Measurements from ENCODE around the gene AR.

Gene AR

GRCh38 chrX:67717571-67717970 lies 173.8 kb downstream of the AR start:
- H3K4me3 ChIP-seq (ENCODE audit: low read depth, low read length): no peak overlapping the region
- no peak for TF ChIP-seq CTCF (IDR thresholded peaks at IDR 0.05; ENCODE audit: low read depth, low read length)
- in situ Hi-C loops (cut with HindIII; ENCODE audit: low sequenced_read_pairs): no loop called here
- no peak for DNase-seq (ENCODE audit: low read depth, low spot score)

GRCh38 chrX:67718926-67719325 lies 175.1 kb downstream of the AR start:
- no peak for DNase-seq (ENCODE audit: low read depth, low spot score)
- in situ Hi-C loops (cut with HindIII; ENCODE audit: low sequenced_read_pairs): no loop called here
- H3K4me3 ChIP-seq (ENCODE audit: low read depth, low read length): no peak overlapping the region
- TF ChIP-seq CTCF (IDR thresholded peaks at IDR 0.05; ENCODE audit: low read depth, low read length): no peak

- DNase-seq (ENCODE audit: low read depth, low spot score): peak; percentile 9
- H3K4me3 ChIP-seq (ENCODE audit: low read depth, low read length): no peak overlapping the region
- in situ Hi-C loops (cut with HindIII; ENCODE audit: low sequenced_read_pairs): no loop called here
- no peak for TF ChIP-seq CTCF (IDR thresholded peaks at IDR 0.05; ENCODE audit: low read depth, low read length)
Observed at GRCh38 chrX:67720344-67720743, 176.5 kb downstream of the AR start.

- in situ Hi-C loops (cut with HindIII; ENCODE audit: low sequenced_read_pairs): no loop called here
- no peak for DNase-seq (ENCODE audit: low read depth, low spot score)
- TF ChIP-seq CTCF (IDR thresholded peaks at IDR 0.05; ENCODE audit: low read depth, low read length): no peak
- no peak overlapping the region for H3K4me3 ChIP-seq (ENCODE audit: low read depth, low read length)
Observed at GRCh38 chrX:67721321-67721720, 177.5 kb downstream of the AR start.

GRCh38 chrX:67723580-67724351 lies 179.9 kb downstream of the AR start:
- in situ Hi-C loops (cut with HindIII; ENCODE audit: low sequenced_read_pairs): no loop called here
- no peak for TF ChIP-seq CTCF (IDR thresholded peaks at IDR 0.05; ENCODE audit: low read depth, low read length)
- DNase-seq (ENCODE audit: low read depth, low spot score): no peak
- H3K4me3 ChIP-seq (ENCODE audit: low read depth, low read length): no peak overlapping the region

- in situ Hi-C loops (cut with HindIII; ENCODE audit: low sequenced_read_pairs): no loop called here
- H3K4me3 ChIP-seq (ENCODE audit: low read depth, low read length): no peak overlapping the region
- TF ChIP-seq CTCF (IDR thresholded peaks at IDR 0.05; ENCODE audit: low read depth, low read length): peak; percentile 3
- peak; percentile 17 for DNase-seq (ENCODE audit: low read depth, low spot score)
Observed at GRCh38 chrX:67724359-67725110, 180.7 kb downstream of the AR start.

All from astrocyte of the spinal cord (primary cell).